ENCODE measurements around the gene ASPHD1.

Gene ASPHD1

GRCh38 chr16:29943846-29944799 is 43.8 kb downstream of the ASPHD1 start:
- no peak for DNase-seq (ENCODE audit: low read depth in 2 of 2)

- DNase-seq (ENCODE audit: low read depth in 2 of 2): no peak
Observed at GRCh38 chr16:29947897-29948296, 47.6 kb downstream of the ASPHD1 start.

GRCh38 chr16:29950806-29951461 is 50.6 kb downstream of the ASPHD1 start:
- no peak for DNase-seq (ENCODE audit: low read depth in 2 of 2)

GRCh38 chr16:29951625-29952365 is 51.5 kb downstream of the ASPHD1 start:
- no peak for DNase-seq (ENCODE audit: low read depth in 2 of 2)

Measured in stimulated activated CD8-positive, alpha-beta memory T cell treated with anti-CD3 and anti-CD28 coated beads, Interleukin-7, amount 100 ng/mL, for 4 hours (primary cell).